K562 (cell line): ENCODE data around the gene NELFE. TPM values are rescaled to one million over a fixed set of nuclear protein-coding genes. Genes with fewer than 3 reads are reported as not detected.

Source experiments
- ARID3B ChIP-seq: fragments of 250-450 bp; sonication (Bioruptor Pico); IDR thresholded peaks from 2 replicates; pipeline ENCODE4 v1.4.0; 2020; ENCODE audit warnings: borderline replicate concordance
- BCOR ChIP-seq: fragments of 450-650 bp; IDR thresholded peaks from 2 replicates; pipeline ENCODE4 v1.6.1; 2016
- MTF1 ChIP-seq: fragments of 250-450 bp; sonication (Bioruptor Pico); IDR thresholded peaks from 2 replicates; pipeline ENCODE4 v1.9.0; 2021; ENCODE audit warnings: moderate library complexity, mild to moderate bottlenecking, inconsistent platforms, borderline replicate concordance
- PTBP1 ChIP-seq: fragments of 200-400 bp; formaldehyde crosslinking; IDR thresholded peaks from 2 replicates; pipeline ENCODE4 v1.6.1; 2017; ENCODE audit warnings: low read depth, low read length
- RBBP5 ChIP-seq: fragments of 200-600 bp; sonication (generic); IDR thresholded peaks from 2 replicates; pipeline ENCODE4 v1.6.1; 2012; ENCODE audit warnings: borderline replicate concordance, mild to moderate bottlenecking, low read length, control low read depth, inconsistent platforms; ENCODE audit not compliant: insufficient read depth, poor library complexity, severe bottlenecking
- SMAD2 ChIP-seq: fragments of 150-350 bp; IDR thresholded peaks from 2 replicates; pipeline ENCODE4 v1.6.1; 2014; ENCODE audit warnings: low read depth, mild to moderate bottlenecking, low read length
- SRSF7 ChIP-seq: fragments of 200-400 bp; formaldehyde crosslinking; optimal IDR thresholded peaks from 2 replicates; pipeline ENCODE3; 2017; ENCODE audit warnings: mild to moderate bottlenecking, low read depth, low read length
- STAT6 ChIP-seq: sonication (generic); formaldehyde crosslinking; IDR thresholded peaks from 2 replicates; pipeline ENCODE4 v1.8.1; 2023; ENCODE audit warnings: mild to moderate bottlenecking, missing genetic modification reagents
- THAP12 ChIP-seq: fragments of 250-450 bp; sonication (Bioruptor Pico); IDR thresholded peaks from 2 replicates; pipeline ENCODE4 v1.9.0; 2021; ENCODE audit warnings: mild to moderate bottlenecking, inconsistent platforms
- ZBTB43 ChIP-seq: sonication (generic); formaldehyde crosslinking; IDR thresholded peaks from 2 replicates; pipeline ENCODE4 v1.8.0; 2023; ENCODE audit warnings: mild to moderate bottlenecking, missing genetic modification reagents
- ZKSCAN3 ChIP-seq: fragments of 250-450 bp; sonication (Bioruptor Pico); IDR thresholded peaks from 2 replicates; pipeline ENCODE4 v1.4.0; 2020
- ZNF3 ChIP-seq: fragments of 250-450 bp; sonication (Bioruptor Pico); IDR thresholded peaks from 2 replicates; pipeline ENCODE4 v1.5.0; 2021; ENCODE audit warnings: mild to moderate bottlenecking, moderate library complexity
- ZNF408 ChIP-seq: fragments of 250-450 bp; sonication (Bioruptor Pico); IDR thresholded peaks from 2 replicates; pipeline ENCODE4 v1.4.0; 2020; ENCODE audit warnings: low read depth, mild to moderate bottlenecking, moderate library complexity
- ZNF592 ChIP-seq: fragments of 450-650 bp; IDR thresholded peaks from 2 replicates; pipeline ENCODE4 v1.6.1; 2017; ENCODE audit warnings: antibody characterized with exemption, mild to moderate bottlenecking
- ZNF764 ChIP-seq: fragments of 250-450 bp; sonication (Bioruptor Pico); IDR thresholded peaks from 2 replicates; pipeline ENCODE4 v1.4.0; 2020; ENCODE audit warnings: low read depth, mild to moderate bottlenecking, moderate library complexity
- polyA plus RNA-seq, 8 experiments: library from polyadenylated mRNA; depleted of rRNA in 4 of 8; stranded (reverse) in 5 of 8; unstranded in 3 of 8; fragments of >200 nt; fragmentation: Nextera tagmentation in 2 of 8; fragmentation: Illumina TruSeq in 1 of 8; extraction: Ambion mirVana in 2 of 8; extraction: Trizol in 1 of 8; gene quantifications; 2 replicates each; pipeline versions ENCODE4 v1.2.1 to v1.2.3, GENCODE V29; 2011 to 2014; ENCODE audit warnings: inconsistent platforms in 1 of 8, missing spikeins in 1 of 8
- total RNA-seq, 7 experiments: library from RNA; depleted of rRNA in 6 of 7; stranded (reverse); fragments of >200 nt in 6 of 7; fragmentation: Illumina TruSeq in 2 of 7; extraction: Trizol in 2 of 7; gene quantifications; 2 replicates each; pipeline versions ENCODE4 v1.2.1 to v1.2.3, GENCODE V29; 2011 to 2021; ENCODE audit warnings: low replicate concordance in 1 of 7

Gene NELFE
- total and polyA plus RNA-seq, 9 of the 15 experiments (the other 6 are each of a cell fraction or from before 2014, with no cell fraction given), result 15.2 to 157 (median 91.5) TPM

- TF ChIP-seq STAT6 (no peak), ZNF764 (no peak), RBBP5 (no peak), SMAD2 (no peak), ZNF3 (CRISPR knock-in tag) (no peak), ZBTB43 (peak; percentile 90; the same call in 1 of the 2 replicates), PTBP1 (no peak; the same call in 1 of the 2 replicates), ZKSCAN3 (no peak), MTF1 (CRISPR knock-in tag) (no peak), ZNF408 (CRISPR knock-in tag) (no peak), ZNF592 (peak; percentile 95), ARID3B (no peak), SRSF7 (no peak), BCOR (peak; percentile 85), THAP12 (CRISPR knock-in tag) (peak; percentile 85)
Observed at GRCh38 chr6:31972709-31973350, 14.1 kb upstream of the NELFE start (continued).
